Sciatic nerve (tissue), 2 donors: Measurements from ENCODE around the gene NOD1. TPM values are rescaled to one million over a fixed set of nuclear protein-coding genes. Genes with fewer than 3 reads are reported as not detected.
A peak's percentile ranks its signal among the peaks of the same experiment; 100 is the strongest.
"Not testable (repeated sequence)": the region's sequence is repeated elsewhere in the genome, so short reads cannot be mapped to it uniquely, and the experiment has no call there.

Experiments used
- ATAC-seq: fragments of 200-7000 bp; cut with Tn5 transposase; one replicate; pipeline ENCODE4 v1.9.1; 2020; ENCODE audit warnings: mild to moderate bottlenecking, moderate library complexity
- DNase-seq: peaks from one replicate; pipeline ENCODE4 v3.0.0-alpha.2; 2020; ENCODE audit warnings: low spot score
- intact Hi-C: fragments of 100-400 bp; cut with DNase I; formaldehyde crosslinking; loops from one replicate; pipeline ENCODE4 v1.14.2; 2022
- total RNA-seq: library from RNA; stranded (reverse); fragmentation: NEBNext Ultra II Directional; extraction: Animal tissue kit (Norgen Biotek cat#: 25700); gene quantifications from one replicate; pipeline ENCODE4 v1.2.1, GENCODE V29; 2021
- donor health status: DM: no; HTN: no; CAD: no.
- donor health status: DM: no; HTN: no; CAD: no.

The NOD1 gene
- total RNA-seq, 1 donor from 2014 or later, result 33.0 TPM

- intact Hi-C loops, result no loop called here
- ATAC-seq, result no peak
- DNase-seq, result no peak
Measured at GRCh38 chr7:30391806-30392205, 86.8 kb downstream of the NOD1 start.

- DNase-seq (no peak), ATAC-seq (no peak)
- intact Hi-C loops, result no loop called here
Measured at GRCh38 chr7:30390736-30391636, 87.6 kb downstream of the NOD1 start.

GRCh38 chr7:30389791-30390190 lies 88.8 kb downstream of the NOD1 start:
- DNase-seq (no peak), ATAC-seq (peak; percentile 32)
- intact Hi-C loops, result no loop called here

DNA sequence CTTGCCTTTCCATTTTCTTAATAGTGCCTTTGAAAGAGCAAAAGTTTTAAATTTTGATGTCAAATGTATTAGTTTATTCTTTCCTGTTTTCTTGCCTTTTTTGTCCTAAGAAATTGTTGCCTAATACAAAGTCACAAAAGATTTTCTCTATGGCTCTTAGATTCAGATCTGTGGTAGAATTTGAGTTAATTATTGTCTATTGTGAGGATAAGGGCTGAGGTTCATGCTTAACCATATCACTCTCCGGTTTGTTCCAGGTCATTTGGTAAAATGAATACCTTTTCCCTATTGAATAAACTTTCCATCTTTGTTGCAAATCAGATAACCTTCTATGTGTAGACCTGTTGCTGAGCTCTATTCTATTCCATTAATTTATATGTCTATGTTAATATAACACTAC lies 96.0 kb downstream of the NOD1 start:
- ATAC-seq (no peak), DNase-seq (no peak)
- intact Hi-C loops, result no loop called here

GRCh38 chr7:30380824-30381223 lies 97.8 kb downstream of the NOD1 start:
- ATAC-seq, DNase-seq, intact Hi-C loops: not testable (repeated sequence)

DNA sequence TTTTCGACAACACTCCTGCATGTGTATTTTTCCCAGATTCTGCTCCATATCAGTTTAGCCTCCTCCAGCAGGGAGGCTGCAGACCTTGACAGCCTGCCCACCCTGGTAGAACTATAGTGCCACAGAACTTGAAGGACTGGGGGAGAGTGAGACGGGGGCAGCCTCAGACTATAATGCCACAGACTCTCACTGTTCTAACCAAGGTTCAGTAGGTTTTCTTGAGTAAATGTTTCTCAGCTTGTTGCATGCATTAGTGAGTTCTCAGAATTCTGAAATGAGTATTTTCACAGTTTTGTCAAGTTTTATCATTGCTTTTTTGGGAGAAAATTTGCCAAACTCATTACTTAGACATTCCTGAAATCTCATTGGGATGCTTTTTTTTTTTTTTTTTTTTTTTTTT lies 98.3 kb downstream of the NOD1 start:
- DNase-seq, result no peak
- ATAC-seq, result no peak
- intact Hi-C loops, result no loop called here

DNA sequence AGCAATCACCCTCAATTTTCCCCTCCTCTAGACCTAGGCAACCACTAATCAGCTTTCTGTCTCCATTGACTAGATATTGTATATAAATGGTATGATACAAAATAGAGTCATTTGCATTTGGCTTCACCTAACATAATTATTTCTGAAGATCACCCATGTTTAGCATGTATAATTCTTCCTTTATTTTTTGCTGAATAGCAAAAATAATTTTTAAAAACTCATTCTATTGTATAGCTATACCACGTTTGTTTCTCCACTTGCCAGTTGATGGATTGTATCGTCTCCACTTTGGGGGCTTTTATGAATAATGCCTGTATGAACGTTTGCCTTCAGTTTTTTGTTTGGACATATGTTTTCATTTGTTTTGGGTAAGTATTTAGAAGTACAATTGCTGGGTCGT lies 98.8 kb downstream of the NOD1 start:
- intact Hi-C loops, result no loop called here
- ATAC-seq (no peak), DNase-seq (no peak)

DNA sequence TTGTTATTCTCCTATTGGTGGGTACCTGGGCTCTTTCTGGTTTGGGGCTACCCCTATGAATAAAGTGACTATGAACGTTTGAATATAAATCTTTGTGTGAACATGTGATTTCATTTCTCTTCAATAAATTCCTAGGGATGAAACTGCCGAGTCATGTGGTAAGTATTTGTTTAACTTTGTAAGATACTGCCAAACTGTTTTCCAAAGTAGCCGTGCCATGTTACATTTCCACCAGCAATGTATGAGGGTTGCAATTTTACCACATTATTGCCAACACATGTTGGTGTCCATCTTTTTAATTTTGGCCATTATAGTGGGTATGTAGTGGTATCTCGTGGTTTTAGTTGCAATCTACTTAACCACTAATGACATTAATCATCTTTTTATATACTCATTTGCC lies 99.5 kb downstream of the NOD1 start:
- no peak for DNase-seq

DNA sequence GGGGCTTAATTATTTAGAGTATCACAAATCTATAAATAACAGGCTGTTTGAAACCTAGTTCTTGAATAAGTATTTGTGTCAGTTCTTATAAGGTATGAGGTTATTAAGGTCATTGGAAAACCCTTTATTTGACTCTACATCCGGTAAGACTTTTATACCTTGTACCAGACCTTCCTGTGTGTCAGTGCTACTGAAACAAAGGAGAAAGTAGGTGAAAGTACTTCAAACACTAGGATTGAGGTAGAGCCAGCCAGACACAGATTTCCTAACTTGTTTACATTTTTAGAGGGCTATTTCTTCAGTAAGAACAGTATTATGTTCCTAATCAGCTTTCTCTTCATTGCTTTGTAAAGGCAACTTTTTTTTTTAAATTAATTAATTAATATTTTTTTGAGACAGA lies 100.3 kb downstream of the NOD1 start:
- intact Hi-C loops, result no loop called here
- DNase-seq (no peak), ATAC-seq (no peak)

More for the DNA sequence above, 99.5 kb downstream of the NOD1 start:
- no peak for ATAC-seq
- intact Hi-C loops, result no loop called here

Other genes starting within 250 kb of the NOD1 start
- 27.8 TPM for gene ZNRF2, start 194.2 kb downstream of the NOD1 start, total RNA-seq
- gene GGCT, start 26.0 kb upstream of the NOD1 start, total RNA-seq, result 21.4 TPM
- 51.4 TPM for gene GARS1, start 116.1 kb upstream of the NOD1 start, total RNA-seq
- gene CRHR2, start 203.7 kb upstream of the NOD1 start, total RNA-seq, result 1.1 TPM